Measurements from ENCODE around the gene RAD52. TPM values are rescaled to one million over a fixed set of nuclear protein-coding genes. Genes with fewer than 3 reads are reported as not detected.

The RAD52 gene
- total RNA-seq, 2 donors from 2014 or later, result 5.1 to 9.3 TPM

DNA sequence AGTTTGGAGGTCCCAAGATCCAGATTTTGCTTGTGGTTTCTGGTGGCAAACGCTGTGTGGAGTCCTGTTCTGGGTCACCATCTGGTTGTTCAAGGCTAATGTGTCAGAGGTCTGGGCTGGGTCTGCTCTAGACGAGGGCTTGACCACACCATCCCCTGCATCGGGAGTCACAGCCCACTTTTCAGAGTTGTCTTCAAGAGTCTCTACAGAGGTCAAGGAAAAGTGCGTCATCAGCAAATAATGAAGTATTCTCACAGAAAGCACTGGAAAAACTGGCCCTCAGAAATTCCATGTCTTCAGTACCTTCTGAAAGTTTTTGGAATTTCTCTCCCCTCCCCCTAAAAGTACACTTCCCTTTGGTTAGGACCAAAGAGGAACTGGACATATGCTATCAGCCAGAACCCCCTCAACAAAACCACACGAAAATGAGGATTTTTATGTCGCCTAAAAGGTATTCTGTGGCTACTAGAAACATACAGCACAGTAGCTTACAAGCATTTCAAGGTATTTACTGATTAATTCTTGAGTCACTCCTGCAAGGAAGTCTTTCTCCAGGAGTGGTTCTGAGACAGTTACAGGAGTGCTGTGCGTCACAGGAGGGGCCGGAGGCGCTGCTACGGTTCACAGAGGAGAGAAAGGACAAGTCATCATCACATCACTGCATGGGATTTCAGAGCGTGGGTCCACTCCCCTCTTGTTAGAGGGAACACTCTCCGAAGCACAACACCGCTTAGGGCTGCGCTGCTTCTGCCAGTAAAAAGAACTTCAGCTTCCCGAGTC, 35.4 kb downstream of the RAD52 start:
- H3K9me3 Mint-ChIP-seq, result no peaks in the 10 kb centered on the region
- no peaks in the 10 kb centered on the region for H3K27me3 Mint-ChIP-seq
- H3K27ac Mint-ChIP-seq, result peak overlapping the region; percentile 80
- H3K4me3 Mint-ChIP-seq, result no peak overlapping the region
- no peak for ATAC-seq (replicated peaks)
- H3K36me3 Mint-ChIP-seq (ENCODE audit: low read depth), result peaks cover 95% of the 10 kb centered on the region
- peaks cover 5% of the 10 kb centered on the region for H3K4me1 Mint-ChIP-seq

- no peak for ATAC-seq (replicated peaks)
- H3K36me3 Mint-ChIP-seq (ENCODE audit: low read depth), result peaks cover 94% of the 10 kb centered on the region
- H3K4me3 Mint-ChIP-seq, result no peak overlapping the region
Observed at GRCh38 chr12:912466-913235, 36.8 kb downstream of the RAD52 start.

DNA sequence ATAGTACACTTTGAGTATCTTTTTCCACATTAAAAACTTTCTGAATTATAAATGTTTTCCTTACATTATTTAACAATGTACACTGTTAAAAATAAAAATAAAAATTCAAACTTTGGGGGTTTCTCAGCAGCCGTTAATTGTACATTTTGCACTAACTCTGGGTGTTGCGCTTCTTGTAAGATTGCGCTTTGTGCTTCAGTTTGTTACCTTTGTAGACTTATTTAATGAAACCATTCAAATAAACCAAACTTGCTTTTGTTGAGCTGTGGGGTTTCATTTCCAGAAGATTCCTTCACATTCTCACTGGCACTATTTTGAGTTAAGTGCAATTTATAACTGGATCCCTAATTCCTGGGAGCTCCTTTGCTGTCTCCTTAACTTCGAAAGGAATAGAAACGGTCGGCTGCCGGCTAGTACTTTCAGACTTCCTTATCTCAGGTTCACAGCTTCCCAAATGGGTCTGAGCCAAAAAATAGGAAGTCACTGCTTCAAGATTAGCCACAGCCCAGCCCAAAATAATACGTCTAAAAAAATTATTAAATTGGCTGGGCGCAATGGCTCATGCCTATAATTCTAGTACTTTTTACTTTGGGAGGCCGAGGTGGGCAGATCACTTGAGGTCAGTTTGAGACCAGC, 38.2 kb downstream of the RAD52 start:
- no peak for ATAC-seq (replicated peaks)
- Mint-ChIP-seq H3K9me3 (no peaks in the 10 kb centered on the region), H3K4me3 (no peak overlapping the region), H3K4me1 (no peaks in the 10 kb centered on the region), H3K36me3 (ENCODE audit: low read depth) (peaks cover 94% of the 10 kb centered on the region), H3K27me3 (no peaks in the 10 kb centered on the region), H3K27ac (no peak overlapping the region)

More at GRCh38 chr12:912466-913235, 36.8 kb downstream of the RAD52 start:
- no peaks in the 10 kb centered on the region for H3K27me3 Mint-ChIP-seq
- H3K4me1 Mint-ChIP-seq, result no peaks in the 10 kb centered on the region
- no peaks in the 10 kb centered on the region for H3K9me3 Mint-ChIP-seq
- no peak overlapping the region for H3K27ac Mint-ChIP-seq

GRCh38 chr12:910416-910815, 39.1 kb downstream of the RAD52 start:
- Mint-ChIP-seq H3K27ac (peak overlapping the region; percentile 50), H3K4me3 (no peak overlapping the region), H3K27me3 (no peaks in the 10 kb centered on the region), H3K36me3 (ENCODE audit: low read depth) (peaks cover 96% of the 10 kb centered on the region), H3K4me1 (no peaks in the 10 kb centered on the region), H3K9me3 (no peaks in the 10 kb centered on the region)
- no peak for ATAC-seq (replicated peaks)

DNA sequence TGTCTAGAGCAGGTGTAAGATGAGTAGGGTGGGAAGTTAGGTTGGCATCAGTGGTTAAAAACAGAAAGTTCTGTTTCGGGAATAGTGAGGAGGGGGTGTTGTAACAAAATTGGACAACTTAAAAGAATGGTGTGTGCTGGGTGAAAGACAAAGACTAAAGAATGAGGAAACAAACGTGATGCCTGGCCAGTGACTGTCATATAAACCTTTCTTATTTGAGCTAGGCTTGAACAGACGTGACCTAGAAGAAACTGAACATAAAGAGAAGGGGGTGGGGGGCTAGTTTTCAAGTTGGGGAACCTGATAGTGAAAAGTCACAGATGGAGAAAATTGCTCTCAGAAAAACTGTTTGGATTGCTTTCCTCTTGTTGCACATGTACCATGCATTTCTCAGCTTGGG, 39.6 kb downstream of the RAD52 start:
- no peak for ATAC-seq (replicated peaks)
- Mint-ChIP-seq H3K9me3 (no peaks in the 10 kb centered on the region), H3K27ac (peak overlapping the region; percentile 5)

GRCh38 chr12:907413-908185, 41.9 kb downstream of the RAD52 start:
- H3K4me1 Mint-ChIP-seq, result no peaks in the 10 kb centered on the region
- no peak for ATAC-seq (replicated peaks)
- peak overlapping the region; percentile 11 for H3K27ac Mint-ChIP-seq

More for the DNA sequence above, 39.6 kb downstream of the RAD52 start:
- peaks cover 96% of the 10 kb centered on the region for H3K36me3 Mint-ChIP-seq (ENCODE audit: low read depth)
- H3K4me3 Mint-ChIP-seq, result no peak overlapping the region
- no peaks in the 10 kb centered on the region for H3K27me3 Mint-ChIP-seq
- no peaks in the 10 kb centered on the region for H3K4me1 Mint-ChIP-seq

GRCh38 chr12:906062-906585, 43.4 kb downstream of the RAD52 start:
- Mint-ChIP-seq H3K27ac (peak overlapping the region; percentile 42), H3K9me3 (no peaks in the 10 kb centered on the region), H3K4me1 (no peaks in the 10 kb centered on the region), H3K4me3 (no peak overlapping the region), H3K36me3 (ENCODE audit: low read depth) (peaks cover 96% of the 10 kb centered on the region), H3K27me3 (no peaks in the 10 kb centered on the region)
- ATAC-seq (replicated peaks), result no peak

More at GRCh38 chr12:907413-908185, 41.9 kb downstream of the RAD52 start:
- H3K36me3 Mint-ChIP-seq (ENCODE audit: low read depth), result peaks cover 96% of the 10 kb centered on the region
- H3K27me3 Mint-ChIP-seq, result no peaks in the 10 kb centered on the region
- H3K4me3 Mint-ChIP-seq, result no peak overlapping the region
- H3K9me3 Mint-ChIP-seq, result no peaks in the 10 kb centered on the region

GRCh38 chr12:905261-906031, 44.0 kb downstream of the RAD52 start:
- ATAC-seq (replicated peaks), result peak; percentile 48
- Mint-ChIP-seq H3K27ac (peak overlapping the region; percentile 42), H3K36me3 (ENCODE audit: low read depth) (peaks cover 98% of the 10 kb centered on the region), H3K9me3 (no peaks in the 10 kb centered on the region), H3K4me1 (no peaks in the 10 kb centered on the region), H3K4me3 (no peak overlapping the region), H3K27me3 (no peaks in the 10 kb centered on the region)

DNA sequence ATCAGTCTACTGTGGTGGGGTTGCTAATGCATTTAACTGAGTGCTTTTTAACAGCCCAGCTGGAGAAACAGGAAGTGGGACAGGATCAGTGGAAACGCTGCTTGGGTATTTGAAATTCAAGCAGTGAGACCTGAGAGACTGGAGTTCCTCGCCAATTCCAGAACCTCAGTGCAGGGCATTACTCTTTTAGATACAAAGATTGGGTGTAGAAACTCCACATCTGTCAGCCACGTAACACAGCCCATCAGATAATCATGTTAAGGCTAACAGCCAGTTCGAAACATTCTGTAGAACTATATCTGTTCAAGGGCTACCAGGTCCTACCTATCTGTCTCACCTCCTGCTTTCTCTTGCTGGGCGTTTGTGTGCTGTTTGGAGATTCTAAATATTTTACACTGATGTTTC, 45.5 kb downstream of the RAD52 start:
- ATAC-seq (replicated peaks), result no peak
- Mint-ChIP-seq H3K27me3 (no peaks in the 10 kb centered on the region), H3K27ac (peak overlapping the region; percentile 42), H3K4me3 (no peak overlapping the region), H3K4me1 (no peaks in the 10 kb centered on the region), H3K36me3 (ENCODE audit: low read depth) (peaks cover 98% of the 10 kb centered on the region), H3K9me3 (no peaks in the 10 kb centered on the region)

DNA sequence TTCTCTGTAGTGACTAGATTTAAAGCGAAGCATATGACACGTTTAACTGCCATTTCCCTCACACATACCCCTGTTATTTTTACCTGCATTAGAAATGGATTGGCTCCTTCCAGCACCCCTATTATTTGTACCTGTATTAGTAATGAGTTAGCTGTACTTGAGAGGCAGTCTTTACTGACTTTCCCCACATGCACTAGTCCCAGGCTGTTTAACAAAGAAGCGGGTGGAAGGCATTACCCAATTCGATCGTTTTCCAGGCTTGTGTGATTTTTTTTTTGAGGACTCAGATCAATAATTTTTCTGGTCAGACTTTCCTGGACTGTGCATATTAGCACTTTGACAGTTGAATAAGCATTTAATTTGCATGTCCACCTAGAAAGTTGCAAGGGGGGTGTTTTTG, 46.4 kb downstream of the RAD52 start:
- H3K27ac Mint-ChIP-seq, result peak overlapping the region; percentile 28
- H3K4me3 Mint-ChIP-seq, result no peak overlapping the region
- H3K27me3 Mint-ChIP-seq, result no peaks in the 10 kb centered on the region
- no peaks in the 10 kb centered on the region for H3K9me3 Mint-ChIP-seq
- ATAC-seq (replicated peaks), result no peak
- H3K36me3 Mint-ChIP-seq (ENCODE audit: low read depth), result peaks cover 97% of the 10 kb centered on the region
- H3K4me1 Mint-ChIP-seq, result no peaks in the 10 kb centered on the region

DNA sequence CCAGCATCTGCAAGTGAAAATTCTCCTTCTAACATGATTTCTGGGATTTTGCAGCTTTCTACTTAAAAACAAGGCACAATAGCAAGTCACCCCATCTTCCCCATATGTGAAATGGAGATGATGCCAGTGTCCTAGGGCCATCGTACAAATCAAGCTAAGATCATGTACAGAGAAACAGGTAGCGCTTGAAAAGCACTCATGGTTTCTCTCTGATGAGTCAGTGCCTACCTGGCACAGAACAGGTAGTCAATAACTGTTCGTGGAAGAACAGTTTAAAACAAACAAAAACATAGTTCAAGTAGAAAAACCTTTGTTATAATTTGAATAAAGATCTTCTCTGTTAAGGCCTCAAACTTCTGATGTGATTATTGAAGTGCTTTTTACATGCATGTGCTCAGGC, 46.9 kb downstream of the RAD52 start:
- H3K4me3 Mint-ChIP-seq, result no peak overlapping the region
- H3K4me1 Mint-ChIP-seq, result no peaks in the 10 kb centered on the region
- ATAC-seq (replicated peaks), result no peak
- H3K36me3 Mint-ChIP-seq (ENCODE audit: low read depth), result peaks cover 97% of the 10 kb centered on the region
- H3K27me3 Mint-ChIP-seq, result no peaks in the 10 kb centered on the region
- H3K9me3 Mint-ChIP-seq, result no peaks in the 10 kb centered on the region
- H3K27ac Mint-ChIP-seq, result peak overlapping the region; percentile 28

DNA sequence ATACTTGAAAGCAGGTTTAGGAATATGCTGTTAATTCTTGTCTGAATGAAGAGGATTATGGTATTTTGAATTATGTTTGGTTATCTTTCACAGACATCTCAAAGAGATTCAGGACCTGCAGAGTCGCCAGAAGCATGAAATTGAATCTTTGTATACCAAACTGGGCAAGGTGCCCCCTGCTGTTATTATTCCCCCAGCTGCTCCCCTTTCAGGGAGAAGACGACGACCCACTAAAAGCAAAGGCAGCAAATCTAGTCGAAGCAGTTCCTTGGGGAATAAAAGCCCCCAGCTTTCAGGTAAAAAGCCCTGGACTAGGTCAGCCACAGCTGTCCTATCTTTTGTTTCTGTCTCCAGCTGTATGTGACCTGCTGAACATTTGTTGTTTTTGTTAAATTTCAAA, 52.1 kb downstream of the RAD52 start:
- no peaks in the 10 kb centered on the region for H3K27me3 Mint-ChIP-seq
- no peaks in the 10 kb centered on the region for H3K4me1 Mint-ChIP-seq
- H3K36me3 Mint-ChIP-seq (ENCODE audit: low read depth), result peaks cover 97% of the 10 kb centered on the region
- H3K4me3 Mint-ChIP-seq, result no peak overlapping the region
- H3K27ac Mint-ChIP-seq, result peak overlapping the region; percentile 66
- no peak for ATAC-seq (replicated peaks)
- H3K9me3 Mint-ChIP-seq, result no peaks in the 10 kb centered on the region

DNA sequence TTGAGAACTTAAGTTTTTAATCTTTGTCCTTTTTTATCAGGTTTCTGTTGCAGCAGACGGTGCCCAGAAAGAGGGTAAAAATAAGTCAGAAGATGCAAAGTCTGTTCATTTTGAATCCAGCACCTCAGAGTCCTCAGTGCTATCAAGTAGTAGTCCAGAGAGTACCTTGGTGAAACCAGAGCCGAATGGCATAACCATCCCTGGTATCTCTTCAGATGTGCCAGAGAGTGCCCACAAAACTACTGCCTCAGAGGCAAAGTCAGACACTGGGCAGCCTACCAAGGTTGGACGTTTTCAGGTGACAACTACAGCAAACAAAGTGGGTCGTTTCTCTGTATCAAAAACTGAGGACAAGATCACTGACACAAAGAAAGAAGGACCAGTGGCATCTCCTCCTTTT, 53.5 kb downstream of the RAD52 start:
- no peak for ATAC-seq (replicated peaks)
- Mint-ChIP-seq H3K9me3 (no peaks in the 10 kb centered on the region), H3K36me3 (ENCODE audit: low read depth) (peaks cover 97% of the 10 kb centered on the region), H3K27me3 (no peaks in the 10 kb centered on the region), H3K27ac (no peak overlapping the region), H3K4me3 (no peak overlapping the region), H3K4me1 (no peaks in the 10 kb centered on the region)
